NCI-H1105 treated with DMSO at 0.1 percent for 48 hours (cell line): ENCODE measurements around the gene DDX1.

Source experiments
- DNase-seq: peaks from one replicate; lab custom pipeline; 2025; lab: John Stamatoyannopoulos, UW

Gene DDX1

DNA sequence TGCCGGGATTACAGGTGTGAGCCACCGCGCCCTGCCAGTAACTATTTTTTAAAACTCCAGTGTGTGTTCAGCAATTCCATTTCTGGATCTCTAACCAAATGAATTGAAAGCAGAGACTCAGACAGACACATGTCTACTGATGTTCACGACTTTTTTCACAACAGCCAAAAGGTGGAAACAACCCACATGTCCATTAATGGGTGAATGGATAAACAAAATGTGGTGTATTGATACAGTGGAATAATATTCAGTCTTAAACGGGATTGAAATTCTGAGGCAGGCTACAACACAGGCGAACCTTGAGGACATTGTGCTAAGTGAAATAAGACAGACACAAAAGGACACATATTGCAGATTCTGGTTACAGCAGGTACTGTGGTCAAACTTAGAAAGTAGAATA lies 55.0 kb downstream of the DDX1 start:
- no peak for DNase-seq

DNA sequence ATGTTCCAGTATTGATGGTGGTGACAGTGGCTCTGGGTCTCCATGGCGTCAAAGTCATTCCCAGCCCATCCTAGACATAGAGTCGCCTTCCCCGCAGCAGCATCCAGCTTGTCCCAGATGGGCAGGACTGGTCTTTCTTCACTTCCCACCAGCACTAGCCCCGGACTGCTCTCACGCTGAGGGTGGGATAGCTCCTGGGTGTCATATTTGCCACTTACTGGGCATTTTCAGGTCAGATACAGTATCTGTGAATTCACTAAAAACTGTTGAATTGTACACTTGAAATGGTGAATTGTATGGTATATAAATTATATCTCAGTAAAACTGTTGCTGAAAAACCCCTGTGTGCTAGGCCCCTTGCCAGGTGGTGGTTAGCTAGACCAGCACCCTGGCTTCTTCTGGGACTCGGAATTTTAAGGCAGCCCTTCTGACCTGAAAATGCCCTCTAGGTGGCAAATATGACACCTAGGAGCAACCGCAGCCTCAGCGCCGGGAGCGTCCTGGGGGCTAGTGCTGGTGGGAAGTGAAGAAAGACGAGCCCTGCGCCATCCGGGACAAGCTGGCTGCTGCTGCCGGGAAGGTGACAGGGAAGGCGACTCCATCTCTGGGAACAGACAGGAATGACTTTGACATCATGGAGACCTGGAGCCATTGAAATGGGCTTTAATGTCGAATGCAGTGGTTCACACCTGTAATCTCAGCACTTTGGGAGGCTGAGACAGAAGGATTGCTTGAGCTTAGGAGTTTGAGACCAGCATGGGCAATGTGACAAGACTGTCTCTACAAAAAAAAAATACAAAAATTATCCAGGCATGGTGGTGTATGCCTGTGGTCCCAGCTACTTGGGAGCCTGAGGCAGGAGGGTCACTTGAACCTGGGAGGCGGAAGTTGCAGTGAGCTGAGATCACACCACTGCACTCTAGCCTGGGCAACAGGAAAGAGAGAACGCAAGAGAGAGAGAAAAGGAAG lies 56.2 kb downstream of the DDX1 start:
- DNase-seq, result no peak

DNA sequence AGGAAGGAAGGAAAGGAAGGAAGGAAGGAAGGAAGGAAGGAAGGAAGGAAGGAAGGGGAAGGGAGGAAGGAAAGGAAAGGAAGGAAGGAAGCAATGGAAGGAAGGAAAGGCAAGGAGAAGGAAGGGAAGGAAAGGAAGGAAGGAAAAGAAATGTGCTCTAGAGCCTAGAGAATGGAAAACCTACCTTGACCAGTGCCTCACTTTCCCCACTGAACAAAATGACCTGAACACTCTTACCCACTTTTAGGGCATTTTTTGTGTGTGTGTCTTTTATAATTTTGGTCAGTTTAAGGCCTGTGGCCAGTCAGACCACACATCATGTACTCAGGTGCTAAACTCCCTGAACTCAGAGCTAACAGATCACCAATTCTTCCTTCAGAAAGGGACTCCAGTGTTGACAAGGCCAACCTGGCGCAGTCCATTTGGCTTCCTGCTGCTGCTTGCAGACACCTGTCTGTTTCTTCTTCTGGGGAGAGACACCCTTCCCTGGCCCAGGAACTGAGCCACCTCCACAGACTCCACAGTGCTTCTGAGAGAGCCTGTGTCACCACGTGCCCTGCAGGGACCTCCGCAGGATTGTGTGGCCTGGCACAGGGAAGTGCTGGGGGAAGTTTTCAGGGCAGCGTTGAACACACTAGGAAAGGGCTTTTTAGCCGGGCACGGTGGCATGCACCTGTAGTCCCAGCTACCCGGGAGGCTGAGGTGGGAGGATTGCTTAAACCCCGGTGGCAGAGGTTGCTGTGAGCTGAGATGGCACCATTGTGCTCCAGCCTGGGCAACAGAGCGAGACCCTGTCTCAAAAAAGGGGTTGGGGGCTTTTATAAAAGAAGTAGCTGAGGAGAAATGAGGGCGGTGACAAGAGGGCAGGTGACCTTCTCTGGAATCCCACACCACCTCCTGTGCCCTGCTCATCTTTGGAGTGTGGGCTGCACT lies 57.2 kb downstream of the DDX1 start:
- DNase-seq, result no peak

DNA sequence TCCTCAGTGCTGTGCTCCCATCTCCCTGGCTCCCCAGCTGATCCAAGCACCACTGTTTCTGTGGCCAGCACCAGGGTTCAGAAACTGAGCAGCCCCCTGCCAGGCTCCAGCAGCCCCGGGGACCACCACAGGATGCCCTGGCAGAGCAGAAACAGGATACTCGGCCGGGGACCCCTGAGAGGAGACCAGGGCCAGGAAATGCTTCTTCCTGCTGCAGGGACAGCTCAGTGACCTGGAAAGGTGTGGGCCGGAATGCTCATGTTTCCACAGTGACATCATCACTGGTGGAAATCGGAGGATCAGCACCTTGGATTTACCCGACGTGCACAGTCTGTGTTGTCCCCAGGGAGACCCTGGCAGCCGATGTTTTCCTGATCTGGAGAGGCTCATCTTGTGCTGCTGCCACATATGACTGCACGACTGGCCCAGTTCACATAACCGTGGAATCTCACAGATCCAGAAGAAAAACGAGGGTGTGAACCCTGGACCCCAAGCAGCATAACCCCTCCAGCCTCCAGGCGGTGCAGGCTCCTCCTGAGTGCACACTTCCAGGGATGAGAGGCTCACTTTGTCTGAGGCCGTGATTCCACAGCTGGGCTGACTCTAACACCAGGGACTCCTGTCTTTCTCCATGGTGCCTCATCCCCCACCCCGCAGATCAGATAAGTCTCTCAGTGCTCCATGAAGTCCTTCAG lies 58.0 kb downstream of the DDX1 start:
- DNase-seq, result no peak

DNA sequence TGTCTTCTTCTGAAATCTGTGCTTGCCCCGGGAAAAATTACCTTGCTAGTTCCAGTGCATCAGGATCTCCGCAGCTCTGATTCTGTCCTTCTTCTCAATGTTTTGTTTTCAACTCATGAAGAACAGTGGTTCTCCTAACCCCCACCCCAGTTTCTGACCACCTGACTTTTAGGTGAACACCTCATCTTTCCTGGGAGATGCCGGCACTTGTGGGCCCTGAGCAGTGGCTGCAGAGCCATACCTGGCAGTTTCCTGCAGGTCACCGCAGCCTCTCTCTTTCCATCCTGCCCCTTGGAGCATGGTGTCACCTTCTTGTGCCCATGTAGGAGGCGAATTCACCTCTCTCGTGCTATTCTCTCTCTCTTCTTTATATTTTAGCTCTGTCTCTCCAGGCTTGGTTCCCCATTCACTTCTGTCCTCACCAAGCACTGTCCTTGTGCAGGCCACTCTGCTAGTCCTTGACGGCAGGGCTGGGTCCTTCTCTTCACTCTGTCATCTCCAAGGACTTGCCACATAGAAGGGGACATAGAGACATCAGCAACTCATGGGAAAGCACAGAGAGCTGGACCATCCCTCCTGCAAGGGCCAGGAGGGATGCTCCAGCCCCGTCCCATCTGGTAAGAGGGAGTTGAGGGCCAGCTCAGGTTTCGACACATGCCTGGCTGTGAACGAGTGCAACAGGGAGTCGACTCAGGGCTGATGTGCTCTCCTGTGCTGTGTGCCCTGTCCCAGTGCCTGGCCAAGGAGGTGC lies 59.1 kb downstream of the DDX1 start:
- DNase-seq, result no peak

DNA sequence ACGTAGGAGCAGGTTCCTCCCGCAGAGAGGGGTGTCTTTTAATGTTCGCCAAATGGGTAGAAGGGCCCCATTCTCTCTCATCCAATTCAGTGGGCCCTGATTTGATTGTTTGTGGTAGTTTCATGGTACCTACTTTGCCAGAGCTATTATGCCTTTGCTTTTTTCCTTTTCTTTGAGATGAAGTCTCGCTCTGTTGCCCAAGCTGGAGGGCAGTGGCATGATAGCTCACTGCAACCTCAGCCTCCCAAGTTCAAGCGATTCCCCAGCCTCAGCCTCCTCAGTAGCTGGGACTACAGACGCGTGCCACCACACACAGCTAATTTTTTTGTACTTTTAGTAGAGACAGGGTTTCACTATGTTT lies 59.7 kb downstream of the DDX1 start:
- DNase-seq, result no peak

DNA sequence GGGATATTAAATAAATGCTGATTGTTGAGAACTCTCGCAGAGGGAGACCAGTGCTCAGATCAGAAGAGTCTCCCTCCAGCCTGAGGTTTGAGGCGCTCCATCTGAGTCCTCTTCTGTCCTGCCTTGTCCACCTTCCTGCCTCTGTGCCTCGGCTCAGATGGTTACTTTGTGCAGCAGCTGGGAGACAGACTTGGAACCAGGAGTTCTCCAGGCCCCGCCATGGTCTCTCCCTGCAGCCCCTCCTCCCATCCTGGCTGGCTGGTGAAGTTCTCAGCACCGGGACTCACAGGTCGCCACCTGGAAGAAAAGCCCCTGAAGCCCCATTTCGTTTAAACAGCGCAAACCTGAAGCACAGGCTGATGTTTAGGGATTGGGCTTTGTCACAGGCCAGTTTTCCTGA lies 60.6 kb downstream of the DDX1 start:
- DNase-seq, result no peak

DNA sequence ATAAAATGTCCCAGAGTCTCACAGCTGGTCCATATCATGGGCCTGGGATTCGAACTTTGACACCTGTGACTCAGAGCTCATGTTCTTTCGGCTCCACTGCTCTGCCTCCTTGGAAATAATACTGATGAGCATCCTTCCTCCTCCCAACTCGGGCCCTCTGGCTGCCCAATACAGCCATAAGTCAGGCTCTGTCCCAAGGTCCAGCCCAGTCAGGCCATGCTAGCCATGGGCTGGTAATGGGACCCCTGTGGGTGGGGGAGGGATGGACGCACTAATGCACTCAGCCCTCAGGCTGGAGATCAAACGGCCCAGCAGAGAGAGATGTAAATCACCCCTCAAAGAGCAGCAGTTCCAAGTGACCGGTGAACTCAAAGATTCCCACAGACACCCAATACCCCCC lies 61.1 kb downstream of the DDX1 start:
- no peak for DNase-seq

DNA sequence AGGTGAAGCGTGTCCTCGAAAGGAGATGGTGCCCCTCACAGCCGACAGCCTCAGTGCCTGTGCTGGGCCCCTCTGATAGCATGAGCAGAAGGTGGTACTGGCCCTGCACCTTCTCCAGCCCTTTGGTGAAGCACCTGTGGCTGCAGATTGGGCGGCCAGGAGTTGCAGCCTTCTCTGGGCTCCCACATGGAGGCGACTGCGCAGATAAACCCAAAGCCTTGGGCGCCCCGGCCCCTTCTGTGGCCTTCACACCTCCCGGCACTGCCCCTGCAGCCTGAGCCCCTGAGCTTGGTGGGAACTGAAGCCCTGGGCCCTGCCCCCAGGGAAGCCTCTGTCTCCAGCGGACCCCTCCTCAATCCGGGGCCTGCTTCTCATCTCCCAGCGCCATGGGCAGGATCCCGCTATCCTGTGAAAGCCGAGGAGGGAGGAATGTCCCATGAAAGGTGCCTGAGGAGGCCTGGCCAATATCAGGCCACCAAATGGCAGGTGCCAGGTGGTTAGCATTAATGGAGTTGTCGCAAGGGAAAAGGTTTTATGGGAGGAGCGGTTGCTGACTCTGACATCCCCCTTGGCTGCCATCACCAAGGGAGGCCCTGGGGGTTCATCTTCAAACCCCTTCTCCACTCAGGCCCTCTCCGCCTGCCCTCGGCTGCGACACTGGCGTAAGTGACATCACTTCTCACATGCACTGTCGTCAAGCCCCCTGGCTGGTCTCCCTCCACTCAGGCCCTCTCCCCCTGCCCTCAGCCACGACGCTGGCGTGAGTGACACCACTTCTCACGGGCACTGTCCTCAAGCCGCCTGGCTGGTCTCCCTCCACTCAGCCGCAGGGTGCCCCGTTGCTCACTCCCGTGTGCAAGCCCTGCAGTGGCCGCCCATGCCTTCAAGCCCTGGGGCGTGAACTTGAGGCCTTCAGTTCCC lies 62.4 kb downstream of the DDX1 start:
- no peak for DNase-seq

DNA sequence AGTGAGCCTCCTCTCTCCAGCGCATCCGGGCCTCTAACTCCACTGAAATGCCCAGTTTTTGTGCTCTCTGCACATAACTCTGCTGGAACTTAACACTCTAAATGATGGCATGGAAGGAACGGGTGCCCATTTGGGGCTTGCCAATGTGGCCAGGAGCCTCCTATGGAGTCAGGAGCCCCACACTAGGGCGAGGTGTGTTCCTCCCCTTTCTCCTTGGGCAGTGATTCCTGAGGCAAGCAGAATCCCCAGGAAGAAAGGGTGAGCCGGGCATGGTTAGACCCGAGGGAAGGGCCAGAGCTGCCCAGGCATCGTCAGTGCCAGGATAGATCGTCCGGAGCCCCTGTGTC lies 63.0 kb downstream of the DDX1 start:
- no peak for DNase-seq

DNA sequence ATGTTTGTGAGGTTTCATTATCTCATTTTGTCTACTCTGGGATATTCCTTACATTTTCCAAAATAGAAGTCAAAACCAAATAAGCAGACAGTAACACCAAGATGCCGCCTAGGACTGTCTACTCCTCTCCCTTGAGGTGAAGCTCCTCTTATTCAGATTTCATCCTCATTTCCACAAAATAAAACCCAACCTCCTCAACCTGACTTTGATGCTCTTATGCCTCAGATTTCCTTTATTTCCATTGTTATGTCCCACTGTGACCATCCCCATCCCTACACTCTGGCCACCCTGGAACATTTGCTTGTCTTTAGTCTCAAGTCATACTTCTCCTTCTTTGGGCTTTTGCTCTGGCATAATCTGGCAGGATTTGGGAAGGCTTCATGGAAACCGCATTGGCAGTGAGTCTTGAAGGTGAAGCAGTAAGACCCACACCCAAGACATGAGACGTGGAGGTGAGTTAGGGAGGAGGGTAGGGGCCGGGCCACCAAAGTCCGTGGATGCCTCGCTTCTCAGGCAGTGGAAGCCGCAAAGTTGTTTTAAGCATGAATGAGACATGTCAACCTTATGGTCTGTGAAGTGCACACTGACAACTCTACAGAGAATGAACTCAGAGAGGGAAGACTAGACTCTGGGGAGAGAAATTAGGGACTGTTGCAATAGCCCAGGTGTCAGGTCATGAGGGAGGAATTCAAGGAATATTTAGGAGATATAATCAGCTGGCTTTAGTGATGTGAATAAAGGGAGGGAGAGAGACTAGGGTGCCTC lies 63.6 kb downstream of the DDX1 start:
- DNase-seq, result no peak

DNA sequence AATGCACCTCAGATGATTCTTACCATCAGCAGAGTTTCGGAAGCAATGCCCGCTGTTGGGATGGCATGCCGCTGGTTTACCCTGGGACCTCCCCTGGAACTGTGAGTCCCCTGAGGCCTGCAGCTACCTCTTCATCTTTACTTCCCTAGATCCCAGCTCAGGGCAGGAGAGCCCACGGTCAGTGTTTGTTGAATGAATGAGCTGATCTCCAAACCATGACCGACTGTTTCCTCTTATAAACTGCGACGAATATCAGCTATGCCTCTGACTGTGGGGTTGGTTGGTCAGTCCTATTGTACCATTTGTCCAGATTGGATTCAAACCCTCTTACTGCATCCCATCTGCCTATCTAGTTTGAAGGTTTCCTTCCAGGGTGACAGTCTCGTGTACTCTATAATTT lies 64.4 kb downstream of the DDX1 start:
- DNase-seq, result no peak

DNA sequence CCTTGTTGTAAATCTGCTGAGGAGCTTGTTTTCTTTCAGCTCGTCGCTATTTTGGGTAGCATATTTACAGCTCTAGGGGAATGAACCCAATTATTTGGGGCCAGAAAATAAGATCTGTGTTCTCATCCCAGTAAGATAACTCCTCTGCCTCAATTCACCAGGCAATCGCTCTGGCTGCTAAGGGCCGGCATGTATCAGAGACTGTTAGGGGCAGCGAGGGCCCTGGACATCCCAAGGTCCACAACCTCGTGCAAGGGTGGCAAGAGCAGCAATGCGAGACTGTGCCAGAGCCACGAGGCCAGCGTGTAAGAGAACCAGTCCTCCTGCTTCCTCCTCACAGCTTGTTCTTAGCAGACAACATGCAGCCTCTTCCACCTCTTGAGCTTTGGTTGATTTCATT lies 66.1 kb downstream of the DDX1 start:
- DNase-seq, result no peak

DNA sequence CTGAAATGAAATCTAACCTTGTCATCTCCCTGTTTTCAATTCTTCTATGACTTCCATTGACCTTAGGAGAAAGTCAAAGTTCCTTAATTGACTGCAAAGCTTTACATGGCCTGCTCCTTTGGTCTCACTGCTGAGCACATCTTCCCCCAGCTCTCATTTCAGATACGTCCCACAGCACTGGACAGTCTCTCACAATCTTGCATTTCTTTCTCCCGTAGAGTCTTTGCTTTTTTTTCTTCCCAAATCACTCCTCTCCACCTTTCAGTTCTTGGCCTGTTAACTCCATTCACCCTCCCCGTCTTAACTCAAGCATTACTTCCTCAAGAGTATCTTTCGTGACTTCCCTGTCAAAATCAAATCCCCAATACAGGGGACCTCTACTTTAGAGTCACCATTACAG lies 67.2 kb downstream of the DDX1 start:
- no peak for DNase-seq

DNA sequence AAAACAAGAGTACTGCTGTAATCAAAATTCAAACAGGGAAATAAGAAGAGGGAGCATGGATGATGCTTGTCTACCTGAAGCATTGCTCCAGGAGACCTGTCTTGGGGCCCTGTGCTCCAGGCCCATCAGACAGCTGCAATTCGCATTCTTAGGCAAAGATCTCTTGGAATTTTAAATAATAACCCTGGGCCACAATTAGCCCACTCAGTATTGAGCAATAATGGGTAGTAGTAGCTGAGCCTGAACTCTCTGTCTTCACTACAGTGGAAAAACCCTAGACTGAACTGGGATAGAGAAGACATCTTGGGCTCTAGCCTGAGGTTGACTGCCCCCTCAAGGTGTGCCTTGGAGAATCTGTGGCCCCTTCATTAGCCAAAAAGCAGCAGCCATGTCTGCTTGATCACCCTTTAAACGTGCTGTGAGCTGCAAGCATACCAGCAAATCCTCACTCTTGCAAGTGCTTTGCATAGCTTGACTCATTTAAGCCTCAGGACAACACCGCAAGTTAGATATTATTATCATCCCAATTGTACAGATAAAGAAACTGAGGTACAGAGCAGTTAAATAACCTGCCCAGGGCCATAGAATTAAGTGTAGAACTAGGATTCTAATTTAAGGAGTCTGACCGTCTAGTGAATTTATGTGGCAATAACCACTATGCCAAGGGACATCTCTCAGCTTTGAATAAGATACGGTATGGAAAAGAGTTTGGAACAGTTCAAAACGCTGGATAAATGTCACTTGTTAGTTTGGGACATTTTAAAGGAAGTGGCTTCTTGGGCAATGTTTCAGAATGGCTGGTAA lies 69.0 kb downstream of the DDX1 start:
- DNase-seq, result no peak

DNA sequence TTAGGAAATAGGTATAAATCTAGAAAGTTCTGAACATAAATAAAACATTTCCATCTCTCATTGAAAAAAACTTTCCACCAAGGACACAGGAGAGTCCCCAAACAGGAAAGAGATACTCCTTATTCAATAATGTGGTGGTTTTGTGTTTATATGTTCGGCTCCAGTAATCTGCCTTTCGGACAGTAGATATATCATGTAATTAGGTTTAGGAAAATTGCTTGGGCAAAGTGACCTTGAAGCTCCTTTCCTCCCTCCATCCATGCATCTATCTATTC lies 69.6 kb downstream of the DDX1 start:
- no peak for DNase-seq

DNA sequence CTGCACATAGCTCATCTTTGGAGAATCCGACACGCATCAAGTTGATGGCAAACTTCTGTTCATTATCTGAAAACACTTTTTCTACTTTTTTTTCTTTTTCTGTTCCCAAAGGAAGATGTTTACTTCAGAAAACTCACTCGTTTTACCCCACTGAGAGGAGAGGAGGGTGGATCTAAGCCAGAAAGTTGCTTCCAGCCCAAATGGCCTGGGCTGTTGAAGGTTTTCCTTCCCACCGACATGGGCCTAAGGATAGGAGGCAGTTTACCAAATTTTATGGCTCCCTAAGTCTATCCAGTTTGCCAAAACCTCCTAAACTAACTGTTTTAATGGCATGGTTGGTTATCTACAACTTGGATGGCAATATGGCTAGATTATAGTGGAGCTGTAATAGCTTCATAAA lies 70.4 kb downstream of the DDX1 start:
- no peak for DNase-seq

DNA sequence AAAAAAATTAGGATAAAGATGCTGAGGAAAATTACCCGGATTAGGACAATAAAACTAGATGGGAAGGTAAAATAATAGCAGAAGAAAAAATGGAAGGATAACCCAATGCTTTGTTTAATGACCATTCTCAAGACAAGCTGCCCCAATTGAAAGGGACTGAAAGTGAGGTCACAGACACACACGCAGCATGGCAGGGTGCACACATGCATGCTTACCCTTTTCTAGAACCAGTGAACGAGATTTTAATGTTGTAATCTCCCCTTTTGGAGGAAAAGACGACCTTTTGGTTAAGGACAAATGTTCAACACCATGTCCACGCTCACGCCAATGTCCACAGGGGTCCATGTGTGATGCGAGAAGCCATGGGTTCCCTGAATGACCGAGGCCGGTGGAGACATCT lies 70.9 kb downstream of the DDX1 start:
- no peak for DNase-seq

DNA sequence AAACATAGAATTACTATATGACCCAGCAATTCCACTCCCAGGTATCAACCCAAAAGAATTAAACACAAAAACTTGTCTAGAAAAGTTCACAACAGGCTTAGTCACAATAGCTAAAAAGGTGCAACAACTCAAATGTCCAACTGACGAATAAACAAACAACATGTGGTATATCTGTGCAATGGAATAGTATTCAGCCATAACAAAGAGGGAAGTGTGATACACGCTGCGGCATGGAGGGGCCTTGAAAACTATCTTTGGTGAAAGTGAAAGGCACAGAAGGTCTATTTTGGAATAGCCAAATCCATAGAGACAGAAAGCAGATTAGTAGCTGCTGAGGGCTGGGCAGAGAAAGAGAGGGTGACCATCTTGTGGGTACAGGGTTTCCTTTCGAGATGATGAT lies 72.1 kb downstream of the DDX1 start:
- no peak for DNase-seq
